Activated T-cell treated with anti-CD3 and anti-CD28 coated beads, Interleukin-2, amount 50 U/mL, for 4 hours (primary cell): Measurements from ENCODE around the gene DND1. TPM values are rescaled to one million over a fixed set of nuclear protein-coding genes. Genes with fewer than 3 reads are reported as not detected.
"Not testable (repeated sequence)": the region's sequence is repeated elsewhere in the genome, so short reads cannot be mapped to it uniquely, and the experiment has no call there.

Source experiments
- ATAC-seq, 2 donors: fragments of 200-7000 bp; cut with Tn5 transposase; one replicate each; pipeline ENCODE4 v1.10.0; 2021
- DNase-seq: peaks from one replicate; pipeline ENCODE4 v3.0.0-alpha.2; 2020
- H3K27me3 Mint-ChIP-seq: one replicate; pipeline ENCODE4 v1.8.0; 2021; ENCODE audit warnings: low read depth, mixed read lengths
- H3K36me3 Mint-ChIP-seq: one replicate; pipeline ENCODE4 v1.8.0; 2022; ENCODE audit warnings: mixed read lengths; ENCODE audit not compliant: insufficient read depth
- H3K4me1 Mint-ChIP-seq: one replicate; pipeline ENCODE4 v1.8.0; 2021; ENCODE audit warnings: low read depth, mixed read lengths
- H3K4me3 Mint-ChIP-seq: one replicate; pipeline ENCODE4 v1.8.0; 2021; ENCODE audit warnings: mild to moderate bottlenecking, moderate library complexity, mixed read lengths
- H3K9me3 Mint-ChIP-seq: one replicate; pipeline ENCODE4 v1.8.0; 2021; ENCODE audit warnings: mixed read lengths
- total RNA-seq, 3 donors: library from RNA; stranded (reverse); gene quantifications; one replicate each; pipeline ENCODE4 v1.2.1, GENCODE V29; 2021

Gene DND1
- total RNA-seq, 3 donors from 2014 or later: 3.1 to 5.6 (median 4.5) TPM

- Mint-ChIP-seq H3K9me3 (no peaks in the 10 kb centered on the region), H3K4me1 (peaks cover 38% of the 10 kb centered on the region), H3K27me3 (no peaks in the 10 kb centered on the region), H3K4me3 (peak within 1 kb of the TSS; percentile 100), H3K36me3 (peaks cover 18% of the 10 kb centered on the region)
- DNase-seq (peak; percentile 72), ATAC-seq (peak; percentile 97)
These were observed 17.9 kb upstream of the DND1 start, which contains the start of the genes HARS1 and HARS2 for GRCh38 chr5:140690941-140691924. Gene HARS1 (minus strand): TSS chr5:140691370. CDS start chr5:140691304, 66 bp downstream. Gene HARS2 (plus strand): TSS chr5:140691455. CDS start chr5:140691649, 194 bp downstream.

- ATAC-seq: no peak
- Mint-ChIP-seq H3K4me1 (peaks cover 36% of the 10 kb centered on the region), H3K9me3 (no peaks in the 10 kb centered on the region), H3K36me3 (peaks cover 12% of the 10 kb centered on the region), H3K4me3 (peak overlapping the region; percentile 100), H3K27me3 (no peaks in the 10 kb centered on the region)
- no peak for DNase-seq
These were observed 17.1 kb upstream of the DND1 start for GRCh38 chr5:140690376-140690932.

DNA sequence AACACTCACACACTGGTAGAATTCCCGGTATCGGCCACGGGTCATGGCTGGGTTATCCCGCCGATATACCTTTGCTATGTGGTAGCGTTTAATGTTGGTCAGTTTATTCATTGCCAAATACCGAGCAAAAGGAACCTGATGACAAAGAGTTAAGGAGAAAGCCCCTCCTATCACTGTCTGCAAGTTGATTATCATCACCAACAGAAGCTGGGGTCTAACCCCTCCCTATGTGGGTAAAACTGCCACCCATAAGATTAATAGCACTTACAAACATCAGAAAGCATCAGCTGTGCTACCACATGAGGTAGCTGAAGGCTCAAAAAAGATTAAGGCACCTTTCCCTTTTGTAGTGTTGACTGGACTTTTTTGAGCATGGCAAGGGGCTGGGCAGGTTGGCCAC lies 5.6 kb upstream of the DND1 start:
- H3K4me3 Mint-ChIP-seq: no peak overlapping the region
- no peaks in the 10 kb centered on the region for H3K4me1 Mint-ChIP-seq
- no peak for DNase-seq
- no peak for ATAC-seq
- peaks cover 59% of the 10 kb centered on the region for H3K36me3 Mint-ChIP-seq
- H3K27me3 Mint-ChIP-seq: no peaks in the 10 kb centered on the region
- H3K9me3 Mint-ChIP-seq: no peaks in the 10 kb centered on the region

DNA sequence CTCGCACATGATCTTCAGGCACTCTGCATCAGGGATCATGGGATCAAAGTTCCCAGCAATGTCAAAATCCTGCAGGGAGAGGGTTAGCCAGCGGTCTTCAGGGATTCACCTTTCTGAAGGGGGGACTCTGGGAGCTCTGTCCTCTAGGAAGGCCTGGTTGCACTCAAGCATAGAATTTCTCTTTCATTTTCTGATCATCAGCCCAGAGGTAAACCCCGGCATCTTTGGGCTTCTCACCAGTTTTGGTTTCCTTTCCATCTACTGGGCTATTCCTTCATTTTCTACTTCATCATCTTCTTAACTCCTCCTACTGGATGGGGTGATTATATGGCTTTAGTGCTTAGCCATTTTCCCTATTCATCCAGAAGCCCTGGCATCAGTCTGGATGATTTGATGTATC lies 4.6 kb upstream of the DND1 start:
- ATAC-seq: no peak
- DNase-seq: no peak
- H3K4me1 Mint-ChIP-seq: no peaks in the 10 kb centered on the region
- peaks cover 59% of the 10 kb centered on the region for H3K36me3 Mint-ChIP-seq
- no peaks in the 10 kb centered on the region for H3K27me3 Mint-ChIP-seq
- no peak overlapping the region for H3K4me3 Mint-ChIP-seq
- H3K9me3 Mint-ChIP-seq: no peaks in the 10 kb centered on the region

- no peaks in the 10 kb centered on the region for H3K4me1 Mint-ChIP-seq
- H3K36me3 Mint-ChIP-seq: peaks cover 58% of the 10 kb centered on the region
- ATAC-seq: no peak
- DNase-seq: no peak
- no peaks in the 10 kb centered on the region for H3K27me3 Mint-ChIP-seq
- no peak overlapping the region for H3K4me3 Mint-ChIP-seq
- no peaks in the 10 kb centered on the region for H3K9me3 Mint-ChIP-seq
These were observed 1.3 kb upstream of the DND1 start for GRCh38 chr5:140674629-140675028.

DNA sequence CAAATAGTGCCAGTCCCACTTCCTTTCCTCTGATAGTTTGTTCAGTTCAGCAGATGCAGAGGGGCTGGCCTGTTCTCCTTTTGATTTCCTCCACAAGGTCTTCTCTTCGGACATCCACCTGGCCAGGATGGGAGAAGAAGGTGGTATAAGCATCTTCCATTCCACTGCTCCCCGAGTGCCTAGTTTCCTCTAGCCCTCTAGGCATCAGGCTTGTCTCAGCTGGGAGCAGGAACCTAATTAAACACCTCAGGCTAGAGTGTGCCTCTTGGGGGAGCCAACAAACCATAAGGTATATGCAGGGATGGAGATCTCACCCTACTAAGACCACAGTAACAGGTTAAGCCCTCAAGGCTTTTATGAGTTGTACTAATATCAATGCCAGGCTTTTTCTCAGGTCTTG lies 835 bp upstream of the DND1 start:
- no peaks in the 10 kb centered on the region for H3K4me1 Mint-ChIP-seq
- DNase-seq: no peak
- no peak overlapping the region for H3K4me3 Mint-ChIP-seq
- H3K9me3 Mint-ChIP-seq: no peaks in the 10 kb centered on the region
- no peaks in the 10 kb centered on the region for H3K27me3 Mint-ChIP-seq
- peaks cover 56% of the 10 kb centered on the region for H3K36me3 Mint-ChIP-seq
- no peak for ATAC-seq

DNA sequence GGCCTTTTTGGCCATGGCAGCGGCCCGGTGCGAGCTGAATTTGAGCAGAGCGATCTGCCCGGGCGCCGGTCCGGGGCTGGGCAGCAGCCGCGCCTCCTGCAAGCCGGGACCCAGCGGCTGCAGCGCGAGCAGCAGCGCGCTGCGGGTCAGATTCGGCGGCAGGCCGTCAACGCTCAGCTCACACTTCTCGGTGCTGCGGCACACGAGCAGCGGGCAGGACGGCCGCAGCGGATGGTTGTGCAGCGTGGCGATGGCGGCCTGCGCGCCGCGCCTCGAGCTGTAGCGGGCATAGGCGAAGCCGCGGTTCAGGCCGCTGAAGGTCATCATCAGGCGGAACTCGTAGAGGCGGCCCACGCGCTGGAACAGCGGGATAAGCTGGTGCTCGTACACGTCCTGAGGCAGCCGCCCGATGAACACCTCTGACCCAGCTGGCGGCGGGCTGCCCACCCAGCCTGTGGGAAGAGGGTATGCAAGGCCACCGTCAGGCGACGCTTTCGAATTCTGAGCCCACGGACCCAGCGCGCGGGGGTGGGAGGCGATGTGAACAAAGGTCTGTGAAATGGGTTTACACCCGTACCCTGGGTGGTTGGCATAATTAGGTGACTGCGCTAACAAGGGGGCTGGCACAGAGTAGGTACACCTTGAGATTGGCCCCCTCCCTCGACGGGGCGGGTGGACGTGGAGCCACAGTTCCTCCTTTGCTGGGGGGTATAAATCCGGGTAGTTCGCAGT lies 755 bp downstream of the DND1 start:
- no peak for DNase-seq
- no peaks in the 10 kb centered on the region for H3K9me3 Mint-ChIP-seq
- H3K4me1 Mint-ChIP-seq: peaks cover 4% of the 10 kb centered on the region
- peaks cover 51% of the 10 kb centered on the region for H3K36me3 Mint-ChIP-seq
- ATAC-seq: peak; percentile 4 to 19
- no peak overlapping the region for H3K4me3 Mint-ChIP-seq
- no peaks in the 10 kb centered on the region for H3K27me3 Mint-ChIP-seq

- no peaks in the 10 kb centered on the region for H3K27me3 Mint-ChIP-seq
- DNase-seq (no peak), ATAC-seq (no peak)
- no peaks in the 10 kb centered on the region for H3K9me3 Mint-ChIP-seq
- peaks cover 14% of the 10 kb centered on the region for H3K4me1 Mint-ChIP-seq
- H3K4me3 Mint-ChIP-seq: no peak overlapping the region
- peaks cover 49% of the 10 kb centered on the region for H3K36me3 Mint-ChIP-seq
These were observed 1.8 kb downstream of the DND1 start for GRCh38 chr5:140671472-140672125.

DNA sequence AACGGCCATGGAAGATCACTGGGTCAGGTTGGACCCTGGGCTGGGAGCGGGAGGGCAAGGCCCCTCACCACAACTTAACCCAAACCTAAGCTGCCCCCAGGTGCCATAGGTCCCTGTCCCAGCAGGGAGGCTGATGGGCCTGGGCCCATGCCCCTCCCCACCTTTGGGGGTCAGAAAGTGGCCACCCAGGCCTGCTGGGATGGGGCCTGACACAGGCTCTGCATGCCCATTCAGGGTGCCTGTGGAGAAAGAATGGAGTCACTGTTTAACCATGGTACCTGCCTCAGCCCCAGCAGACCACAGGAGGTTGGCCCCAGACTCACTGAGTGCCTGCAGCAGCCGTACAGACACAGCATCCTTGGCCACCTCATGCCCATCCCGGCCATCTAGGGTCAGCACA lies 2.3 kb downstream of the DND1 start:
- Mint-ChIP-seq H3K36me3 (peaks cover 48% of the 10 kb centered on the region), H3K4me1 (peaks cover 19% of the 10 kb centered on the region)
- not testable (repeated sequence) for H3K9me3 Mint-ChIP-seq, H3K4me3 Mint-ChIP-seq, H3K27me3 Mint-ChIP-seq, DNase-seq
- ATAC-seq: peak in 1 of 2 donors; percentile 5

GRCh38 chr5:140664359-140665119 lies 8.8 kb downstream of the DND1 start, which contains the start of gene WDR55:
Gene WDR55 (plus strand): TSS chr5:140664904. CDS start chr5:140664913, 9 bp downstream.
- H3K36me3 Mint-ChIP-seq: peaks cover 43% of the 10 kb centered on the region

DNA sequence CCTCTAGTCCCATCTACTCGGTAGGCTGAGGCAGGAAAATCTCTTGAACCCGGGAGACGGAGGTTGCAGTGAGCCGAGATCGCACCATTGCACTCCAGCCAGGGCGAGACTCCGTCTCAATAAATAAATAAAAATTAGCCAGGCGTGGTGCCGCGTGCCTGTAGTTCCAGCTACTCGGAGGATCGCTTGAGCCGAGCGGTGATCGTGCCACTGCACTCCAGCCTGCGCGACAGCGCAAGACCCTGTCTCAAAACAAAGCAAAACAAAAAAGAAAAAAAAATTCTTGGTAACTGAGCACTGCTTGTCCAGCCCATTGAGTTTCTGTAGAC lies 9.4 kb downstream of the DND1 start:
- peaks cover 45% of the 10 kb centered on the region for H3K36me3 Mint-ChIP-seq
- peaks cover 32% of the 10 kb centered on the region for H3K4me1 Mint-ChIP-seq
- no peak for DNase-seq
- H3K9me3 Mint-ChIP-seq: no peaks in the 10 kb centered on the region
- ATAC-seq: no peak
- no peaks in the 10 kb centered on the region for H3K27me3 Mint-ChIP-seq
- peak overlapping the region; percentile 99 for H3K4me3 Mint-ChIP-seq

More at GRCh38 chr5:140664359-140665119, 8.8 kb downstream of the DND1 start, which contains the start of gene WDR55:
- no peaks in the 10 kb centered on the region for H3K27me3 Mint-ChIP-seq
- H3K9me3 Mint-ChIP-seq: no peaks in the 10 kb centered on the region
- ATAC-seq: peak; percentile 97
- H3K4me3 Mint-ChIP-seq: peak within 1 kb of the TSS; percentile 99
- DNase-seq: peak; percentile 93
- peaks cover 32% of the 10 kb centered on the region for H3K4me1 Mint-ChIP-seq

GRCh38 chr5:140660371-140660770 lies 13.0 kb downstream of the DND1 start:
- H3K4me3 Mint-ChIP-seq, DNase-seq, H3K27me3 Mint-ChIP-seq, ATAC-seq, H3K9me3 Mint-ChIP-seq: not testable (repeated sequence)
- H3K4me1 Mint-ChIP-seq: peaks cover 11% of the 10 kb centered on the region
- H3K36me3 Mint-ChIP-seq: peaks cover 48% of the 10 kb centered on the region

DNA sequence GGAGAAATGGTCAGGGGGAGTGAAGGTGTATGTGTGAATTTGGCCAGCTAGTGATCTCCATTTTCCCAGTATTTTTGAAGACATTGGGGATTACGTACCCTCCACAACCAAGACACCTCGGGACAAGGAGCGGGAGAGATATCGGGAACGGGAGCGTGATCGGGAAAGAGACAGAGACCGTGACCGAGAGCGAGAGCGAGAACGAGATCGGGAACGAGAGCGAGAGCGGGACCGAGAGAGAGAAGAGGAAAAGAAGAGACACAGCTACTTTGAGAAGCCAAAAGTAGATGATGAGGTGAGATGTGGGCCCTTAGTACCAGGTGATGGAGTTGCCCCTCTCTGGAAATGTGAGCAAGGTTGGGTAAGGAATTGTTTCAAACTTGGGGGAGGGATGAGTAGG lies 14.5 kb downstream of the DND1 start:
- Mint-ChIP-seq H3K27me3 (no peaks in the 10 kb centered on the region), H3K4me3 (no peak overlapping the region), H3K4me1 (peaks cover 9% of the 10 kb centered on the region), H3K36me3 (peaks cover 57% of the 10 kb centered on the region), H3K9me3 (no peaks in the 10 kb centered on the region)
- ATAC-seq (no peak), DNase-seq (no peak)
